ENCODE data around the gene NDE1. TPM values are rescaled to one million over a fixed set of nuclear protein-coding genes. Genes with fewer than 3 reads are reported as not detected.
"Not testable (repeated sequence)": the region's sequence is repeated elsewhere in the genome, so short reads cannot be mapped to it uniquely, and the experiment has no call there.

NDE1 gene
- total RNA-seq, 4 donors from 2014 or later: 22.9 to 73.5 (median 38.8) TPM

GRCh38 chr16:15652293-15653001 is 2.4 kb downstream of the NDE1 start:
- TF ChIP-seq CTCF (IDR thresholded peaks at IDR 0.05) (no peak), EP300 (IDR thresholded peaks at IDR 0.05) (no peak), POLR2A (IDR thresholded peaks at IDR 0.05) (no peak)
- Histone ChIP-seq H3K4me3 (no peak overlapping the region), H3K27ac (peak overlapping the region in 3 of 4 donors; percentile 35 to 97 (median 71)), H3K9me3 (no peaks in the 10 kb centered on the region), H3K36me3 (peaks cover 0 to 12% (median 0%) of the 10 kb centered on the region in 3 donors), H3K27me3 (no peaks in the 10 kb centered on the region), H3K4me1 (peaks cover 0 to 44% (median 28%) of the 10 kb centered on the region in 4 donors)
- no peak for DNase-seq (ENCODE audit: low spot score in 2 of 2)
- 73 to 77% methylated on average over 14 of the region's 14 CpGs for WGBS, 2 donors

GRCh38 chr16:15653227-15653626 is 3.2 kb downstream of the NDE1 start:
- WGBS, 2 donors: 14% methylated on average over 4 of the region's 4 CpGs
- H3K4me3 ChIP-seq: no peak overlapping the region
- H3K27me3 ChIP-seq: no peaks in the 10 kb centered on the region
- no peaks in the 10 kb centered on the region for H3K9me3 ChIP-seq
- TF ChIP-seq POLR2A (IDR thresholded peaks at IDR 0.05): no peak
- no peak for TF ChIP-seq EP300 (IDR thresholded peaks at IDR 0.05)
- no peak for TF ChIP-seq CTCF (IDR thresholded peaks at IDR 0.05)
- H3K27ac ChIP-seq: peak overlapping the region in 3 of 4 donors; percentile 35 to 97 (median 71)
- no peak for DNase-seq (ENCODE audit: low spot score in 2 of 2)
- H3K4me1 ChIP-seq: peaks cover 0 to 44% (median 28%) of the 10 kb centered on the region in 4 donors
- peaks cover 0 to 14% (median 0%) of the 10 kb centered on the region in 3 donors for H3K36me3 ChIP-seq

- Histone ChIP-seq H3K4me3 (no peak overlapping the region), H3K4me1 (peaks cover 0 to 39% (median 28%) of the 10 kb centered on the region in 4 donors), H3K36me3 (peaks cover 0 to 14% (median 0%) of the 10 kb centered on the region in 3 donors), H3K9me3 (no peaks in the 10 kb centered on the region), H3K27me3 (no peaks in the 10 kb centered on the region), H3K27ac (no peak overlapping the region)
- DNase-seq (ENCODE audit: low spot score in 2 of 2): no peak
- 66 to 67% methylated on average over 2 of the region's 2 CpGs for WGBS, 2 donors
- TF ChIP-seq CTCF (IDR thresholded peaks at IDR 0.05): no peak
- no peak for TF ChIP-seq POLR2A (IDR thresholded peaks at IDR 0.05)
- no peak for TF ChIP-seq EP300 (IDR thresholded peaks at IDR 0.05)
Measured at GRCh38 chr16:15654591-15654990, 4.5 kb downstream of the NDE1 start.

GRCh38 chr16:15655561-15655960 is 5.5 kb downstream of the NDE1 start:
- not testable (repeated sequence) for H3K27me3 ChIP-seq; DNase-seq (ENCODE audit: low spot score in 2 of 2); H3K9me3 ChIP-seq; H3K4me3 ChIP-seq; H3K27ac ChIP-seq
- Histone ChIP-seq H3K36me3 (peaks cover 0 to 14% (median 0%) of the 10 kb centered on the region in 3 donors), H3K4me1 (peaks cover 0 to 43% (median 28%) of the 10 kb centered on the region in 4 donors)
- 92 to 96% methylated on average over 4 of the region's 6 CpGs for WGBS, 2 donors

GRCh38 chr16:15658149-15658548 is 8.1 kb downstream of the NDE1 start:
- no peak for DNase-seq (ENCODE audit: low spot score in 2 of 2)
- WGBS, 2 donors: 82 to 90% methylated on average over 6 of the region's 6 CpGs
- H3K27ac ChIP-seq: no peak overlapping the region
- peaks cover 0 to 21% (median 9%) of the 10 kb centered on the region in 4 donors for H3K4me1 ChIP-seq
- no peaks in the 10 kb centered on the region for H3K9me3 ChIP-seq
- TF ChIP-seq CTCF (IDR thresholded peaks at IDR 0.05) (no peak), EP300 (IDR thresholded peaks at IDR 0.05) (no peak), POLR2A (IDR thresholded peaks at IDR 0.05) (no peak)
- no peak overlapping the region for H3K4me3 ChIP-seq
- peaks cover 0 to 13% (median 0%) of the 10 kb centered on the region in 3 donors for H3K36me3 ChIP-seq
- no peaks in the 10 kb centered on the region for H3K27me3 ChIP-seq
